Glutamatergic neuron (in vitro differentiated cells): ENCODE measurements around the gene LRP6. TPM values are rescaled to one million over a fixed set of nuclear protein-coding genes. Genes with fewer than 3 reads are reported as not detected.

ENCODE experiments used
- DNase-seq: peaks from one replicate; pipeline ENCODE4 v3.0.0; 2022
- H3K27ac Mint-ChIP-seq: one replicate; pipeline ENCODE4 v1.8.0; 2020; ENCODE audit warnings: mild to moderate bottlenecking, mixed read lengths, inconsistent platforms; ENCODE audit not compliant: unreplicated experiment
- H3K27me3 Mint-ChIP-seq: one replicate; pipeline ENCODE4 v1.8.0; 2020; ENCODE audit warnings: mild to moderate bottlenecking, moderate library complexity, mixed read lengths, inconsistent platforms; ENCODE audit not compliant: unreplicated experiment
- H3K36me3 Mint-ChIP-seq: one replicate; pipeline ENCODE4 v1.8.0; 2020; ENCODE audit warnings: mild to moderate bottlenecking, mixed read lengths, inconsistent platforms; ENCODE audit not compliant: unreplicated experiment
- H3K4me1 Mint-ChIP-seq: one replicate; pipeline ENCODE4 v1.8.0; 2020; ENCODE audit warnings: mild to moderate bottlenecking, low read depth, mixed read lengths, inconsistent platforms; ENCODE audit not compliant: unreplicated experiment
- H3K4me3 Mint-ChIP-seq: one replicate; pipeline ENCODE4 v1.8.0; 2020; ENCODE audit warnings: mild to moderate bottlenecking, mixed read lengths, inconsistent platforms; ENCODE audit not compliant: unreplicated experiment
- H3K9me3 Mint-ChIP-seq: one replicate; pipeline ENCODE4 v1.8.0; 2020; ENCODE audit warnings: mild to moderate bottlenecking, moderate library complexity, mixed read lengths, inconsistent platforms; ENCODE audit not compliant: unreplicated experiment
- CTCF ChIP-seq: fragments of 200-600 bp; sonication (generic); IDR thresholded peaks from one replicate; pipeline ENCODE4 v1.5.0; 2021; ENCODE audit not compliant: partially characterized antibody, unreplicated experiment
- total RNA-seq: library from RNA; stranded (reverse); fragmentation: NEBNext Ultra II Directional; extraction: Animal tissue kit (Norgen Biotek cat#: 25700); gene quantifications from one replicate; pipeline ENCODE4 v1.2.1, GENCODE V29; 2021; ENCODE audit not compliant: unreplicated experiment

Gene LRP6
- total RNA-seq, 1 donor from 2014 or later = 48.3 TPM

GRCh38 chr12:12126551-12126950, 140.3 kb downstream of the LRP6 start:
- H3K36me3 Mint-ChIP-seq = no peaks in the 10 kb centered on the region
- TF ChIP-seq CTCF = no peak
- no peaks in the 10 kb centered on the region for H3K9me3 Mint-ChIP-seq
- no peak overlapping the region for H3K4me3 Mint-ChIP-seq
- no peaks in the 10 kb centered on the region for H3K27me3 Mint-ChIP-seq
- H3K27ac Mint-ChIP-seq = no peak overlapping the region
- H3K4me1 Mint-ChIP-seq = no peaks in the 10 kb centered on the region
- DNase-seq = no peak

GRCh38 chr12:12123036-12123604, 143.7 kb downstream of the LRP6 start:
- no peak for TF ChIP-seq CTCF
- H3K4me3 Mint-ChIP-seq = no peak overlapping the region

GRCh38 chr12:12121061-12121460, 145.8 kb downstream of the LRP6 start:
- Mint-ChIP-seq H3K27ac (no peak overlapping the region), H3K9me3 (no peaks in the 10 kb centered on the region), H3K4me3 (no peak overlapping the region), H3K36me3 (no peaks in the 10 kb centered on the region), H3K27me3 (no peaks in the 10 kb centered on the region), H3K4me1 (no peaks in the 10 kb centered on the region)
- DNase-seq = peak; percentile 17
- TF ChIP-seq CTCF = no peak

More at GRCh38 chr12:12123036-12123604, 143.7 kb downstream of the LRP6 start:
- Mint-ChIP-seq H3K4me1 (no peaks in the 10 kb centered on the region), H3K27me3 (no peaks in the 10 kb centered on the region), H3K9me3 (no peaks in the 10 kb centered on the region), H3K27ac (no peak overlapping the region), H3K36me3 (no peaks in the 10 kb centered on the region)
- no peak for DNase-seq

- Mint-ChIP-seq H3K4me1 (no peaks in the 10 kb centered on the region), H3K9me3 (no peaks in the 10 kb centered on the region)
These were observed 150.2 kb downstream of the LRP6 start for GRCh38 chr12:12116677-12117076.

More at GRCh38 chr12:12116677-12117076, 150.2 kb downstream of the LRP6 start:
- no peak for TF ChIP-seq CTCF
- DNase-seq = no peak
- Mint-ChIP-seq H3K36me3 (no peaks in the 10 kb centered on the region), H3K27me3 (no peaks in the 10 kb centered on the region), H3K27ac (no peak overlapping the region), H3K4me3 (no peak overlapping the region)
